MM.1S (cell line): ENCODE results near the gene MROH2A.

ENCODE experiments used
- DNase-seq: peaks from one replicate; pipeline ENCODE4 v3.0.0-alpha.2; 2015
- H2AFZ ChIP-seq: fragments of 300-600 bp; sonication (generic); 2 replicates; pipeline ENCODE4 v1.6.0; 2016; ENCODE audit warnings: antibody characterized with exemption, low read length
- H3F3A ChIP-seq: fragments of 300-600 bp; sonication (generic); 2 replicates; pipeline ENCODE4 v1.6.1; 2016; ENCODE audit warnings: mild to moderate bottlenecking, antibody characterized with exemption, low read length, moderate library complexity, mixed read lengths; ENCODE audit not compliant: insufficient read depth
- H3K27ac ChIP-seq: fragments of 300-600 bp; sonication (generic); 2 replicates; pipeline ENCODE4 v1.5.1; 2016; ENCODE audit warnings: mild to moderate bottlenecking, low read length
- H3K27me3 ChIP-seq: fragments of 300-600 bp; sonication (generic); replicated peaks from 2 replicates; pipeline ENCODE4 v1.6.0; 2016; ENCODE audit warnings: low read length; ENCODE audit not compliant: insufficient read depth
- H3K36me3 ChIP-seq: fragments of 300-600 bp; sonication (generic); replicated peaks from 2 replicates; pipeline ENCODE4 v1.6.1; 2016; ENCODE audit warnings: mild to moderate bottlenecking, low read length, mixed read lengths; ENCODE audit not compliant: insufficient read depth
- H3K4me1 ChIP-seq: fragments of 300-600 bp; sonication (generic); 2 replicates; pipeline ENCODE4 v1.6.1; 2016; ENCODE audit warnings: low read length, mixed read lengths
- H3K4me2 ChIP-seq: fragments of 300-600 bp; sonication (generic); 2 replicates; pipeline ENCODE4 v1.6.0; 2016; ENCODE audit warnings: low read depth, low read length
- H3K4me3 ChIP-seq: fragments of 300-600 bp; sonication (generic); 2 replicates; pipeline ENCODE4 v1.5.1; 2016; ENCODE audit warnings: low read length, mixed read lengths
- H3K79me2 ChIP-seq: fragments of 300-600 bp; sonication (generic); 2 replicates; pipeline ENCODE4 v1.6.1; 2016; ENCODE audit warnings: mixed run types, low read length, mixed read lengths
- H3K9ac ChIP-seq: fragments of 300-600 bp; sonication (generic); 2 replicates; pipeline ENCODE4 v1.6.1; 2016; ENCODE audit warnings: low read length, mixed read lengths
- H3K9me2 ChIP-seq: fragments of 300-600 bp; sonication (generic); replicated peaks from 2 replicates; pipeline ENCODE4 v1.6.1; 2016; ENCODE audit warnings: mild to moderate bottlenecking, low read length, mixed read lengths; ENCODE audit not compliant: insufficient read depth
- H3K9me3 ChIP-seq: fragments of 300-600 bp; sonication (generic); replicated peaks from 2 replicates; pipeline ENCODE4 v1.6.1; 2016; ENCODE audit warnings: mild to moderate bottlenecking, low read length, mixed read lengths; ENCODE audit not compliant: insufficient read depth
- H4K20me1 ChIP-seq: fragments of 300-600 bp; sonication (generic); 2 replicates; pipeline ENCODE4 v1.6.1; 2016; ENCODE audit warnings: mild to moderate bottlenecking, low read length, moderate library complexity, mixed read lengths; ENCODE audit not compliant: insufficient read depth
- CTCF ChIP-seq: fragments of 300-600 bp; sonication (generic); IDR thresholded peaks from 2 replicates; pipeline ENCODE4 v1.5.1; 2016; ENCODE audit warnings: antibody characterized with exemption, low read length, mixed read lengths
- EZH2 ChIP-seq: fragments of 300-600 bp; sonication (generic); optimal IDR thresholded peaks from 2 replicates; pipeline ENCODE3; 2017; ENCODE audit warnings: low read depth, mild to moderate bottlenecking, antibody characterized with exemption, low read length, mixed read lengths
- EZH2phosphoT487 ChIP-seq: fragments of 300-600 bp; sonication (generic); IDR thresholded peaks from 2 replicates; pipeline ENCODE4 v1.6.1; 2018; ENCODE audit warnings: antibody characterized with exemption, low read length

MROH2A gene

GRCh38 chr2:233807215-233807865 is 29.2 kb downstream of the MROH2A start:
- no peak overlapping the region for H3K27ac ChIP-seq

GRCh38 chr2:233807966-233808935 is 30.1 kb downstream of the MROH2A start:
- H3K9me3 ChIP-seq: no peaks in the 10 kb centered on the region
- no peaks in the 10 kb centered on the region for H4K20me1 ChIP-seq
- H3K9me2 ChIP-seq: no peaks in the 10 kb centered on the region
- H3K27ac ChIP-seq: no peak overlapping the region
- H3K27me3 ChIP-seq: no peaks in the 10 kb centered on the region
- H3K4me3 ChIP-seq: no peak overlapping the region
- H3K4me2 ChIP-seq: no peak overlapping the region
- TF ChIP-seq EZH2phosphoT487 (no peak), EZH2 (no peak), CTCF (no peak)
- H3K9ac ChIP-seq: no peak overlapping the region
- H3K4me1 ChIP-seq: no peaks in the 10 kb centered on the region
- no peak for DNase-seq
- H3K79me2 ChIP-seq: no peaks in the 10 kb centered on the region
- H3F3A ChIP-seq: no peaks in the 10 kb centered on the region
- no peaks in the 10 kb centered on the region for H3K36me3 ChIP-seq
- no peak overlapping the region for H2AFZ ChIP-seq

More at GRCh38 chr2:233807215-233807865, 29.2 kb downstream of the MROH2A start:
- H3K9me3 ChIP-seq: no peaks in the 10 kb centered on the region
- no peaks in the 10 kb centered on the region for H3F3A ChIP-seq
- no peak for TF ChIP-seq EZH2
- TF ChIP-seq EZH2phosphoT487: no peak
- TF ChIP-seq CTCF: no peak
- no peak overlapping the region for H3K9ac ChIP-seq
- no peaks in the 10 kb centered on the region for H3K36me3 ChIP-seq
- no peaks in the 10 kb centered on the region for H3K27me3 ChIP-seq
- H3K9me2 ChIP-seq: no peaks in the 10 kb centered on the region
- H3K79me2 ChIP-seq: no peaks in the 10 kb centered on the region
- H3K4me2 ChIP-seq: no peak overlapping the region
- H3K4me3 ChIP-seq: no peak overlapping the region
- no peaks in the 10 kb centered on the region for H4K20me1 ChIP-seq
- H2AFZ ChIP-seq: no peak overlapping the region
- no peaks in the 10 kb centered on the region for H3K4me1 ChIP-seq
- no peak for DNase-seq

- Histone ChIP-seq H4K20me1 (no peaks in the 10 kb centered on the region), H2AFZ (no peak overlapping the region), H3K36me3 (no peaks in the 10 kb centered on the region), H3K4me2 (no peak overlapping the region), H3K79me2 (no peaks in the 10 kb centered on the region), H3K9me3 (no peaks in the 10 kb centered on the region), H3K27me3 (no peaks in the 10 kb centered on the region), H3K4me1 (no peaks in the 10 kb centered on the region), H3K27ac (no peak overlapping the region), H3K4me3 (no peak overlapping the region), H3K9me2 (no peaks in the 10 kb centered on the region), H3K9ac (no peak overlapping the region), H3F3A (no peaks in the 10 kb centered on the region)
- DNase-seq: no peak
- TF ChIP-seq CTCF (no peak), EZH2phosphoT487 (no peak), EZH2 (no peak)
Observed at GRCh38 chr2:233810385-233810784, 32.3 kb downstream of the MROH2A start.
